Hematopoietic multipotent progenitor cell treated with erythropoietin and hydrocortisone succinate and interleukin-3 and kit ligand, for 6 days (in vitro differentiated cells): Measurements from ENCODE around the gene VPS4A.
"Not testable (repeated sequence)": the region's sequence is repeated elsewhere in the genome, so short reads cannot be mapped to it uniquely, and the experiment has no call there.

Experiments used
- DNase-seq: peaks from one replicate; pipeline ENCODE4 v3.0.0-alpha.2; 2015

Gene VPS4A

DNA sequence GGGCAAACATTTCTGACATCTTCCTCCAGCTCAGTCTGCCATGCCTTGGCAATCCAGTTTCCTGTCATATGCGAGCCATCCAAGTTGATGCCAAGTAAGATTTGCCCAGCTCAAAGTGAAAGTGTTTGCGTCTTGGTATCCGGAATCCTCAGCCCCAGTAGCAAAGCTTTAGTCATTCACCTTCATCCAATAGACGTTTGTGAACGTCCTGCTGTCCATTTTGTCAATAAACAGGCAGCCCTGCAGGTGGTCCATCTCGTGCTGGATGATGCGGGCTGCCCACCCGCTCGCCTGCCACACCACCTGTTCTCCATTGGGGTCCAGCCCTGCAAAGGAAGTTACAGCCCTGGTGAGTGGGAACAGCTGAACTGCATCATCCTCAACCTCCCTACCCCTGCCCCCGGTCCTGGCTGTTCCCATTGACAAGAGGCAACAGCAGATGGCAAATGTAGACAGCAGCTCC, 17.7 kb downstream of the VPS4A start:
- DNase-seq, result peak; percentile 23

GRCh38 chr16:69329369-69330285, 18.5 kb downstream of the VPS4A start:
- DNase-seq, result peak; percentile 54

DNA sequence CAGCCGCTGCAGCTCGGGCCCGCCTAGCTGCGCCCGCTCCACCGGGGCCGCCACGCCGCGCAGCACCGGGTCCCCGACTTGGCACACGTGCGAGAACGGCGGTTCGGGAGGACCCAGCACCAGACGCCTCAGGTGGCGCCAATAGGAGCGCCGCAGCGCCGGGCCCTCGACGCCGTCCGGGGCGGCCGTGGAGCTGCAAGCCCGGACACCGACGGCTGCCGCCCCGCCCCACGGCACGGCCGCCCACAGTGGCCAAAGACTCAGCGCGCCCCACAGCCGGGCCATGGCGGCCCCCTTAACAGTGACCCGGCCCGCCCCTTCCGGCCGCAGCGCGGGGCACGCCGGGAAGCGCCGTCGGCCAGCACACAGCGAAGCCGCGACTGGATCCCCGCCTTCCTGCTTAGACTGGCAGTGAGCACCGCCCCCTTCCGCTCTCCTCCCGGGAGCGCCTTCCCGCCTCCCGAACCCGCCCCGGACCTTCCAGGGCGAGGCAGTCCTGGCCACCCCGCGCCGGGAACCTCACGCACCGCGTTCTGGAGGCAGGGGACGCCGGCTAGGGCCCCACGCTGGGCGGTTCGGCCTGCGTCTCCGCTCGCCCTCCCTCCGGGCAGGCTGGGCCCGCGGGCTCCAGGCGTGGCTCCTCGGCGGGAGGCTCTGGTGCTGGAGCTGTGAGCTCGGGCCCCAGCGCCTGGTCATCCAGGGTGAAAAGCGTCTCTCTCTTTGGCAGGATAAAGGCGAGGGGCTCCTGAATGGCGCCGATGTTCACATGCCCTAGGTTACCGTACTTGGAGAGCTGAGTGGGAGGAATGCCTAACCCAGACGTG, 19.3 kb downstream of the VPS4A start, which contains the start of gene PDF:
Gene PDF, minus strand, starts transcription at position 303 of the 824 bp plus-strand sequence. Its CDS starts 18 bp downstream, at position 285.
- DNase-seq, result peak; percentile 96

- DNase-seq, result no peak
These were observed 23.5 kb downstream of the VPS4A start for GRCh38 chr16:69334696-69335095.

- DNase-seq, result peak; percentile 21
These were observed 27.6 kb downstream of the VPS4A start for GRCh38 chr16:69338557-69339288.

- DNase-seq, result peak; percentile 100
These were observed 28.3 kb downstream of the VPS4A start, which contains the start of the genes COG8 and NIP7 for GRCh38 chr16:69339289-69340094. Gene COG8, minus strand, starts transcription at chr16:69339564. Its CDS starts 12 bp downstream, at chr16:69339552. Gene NIP7, plus strand, starts transcription at chr16:69339772. Its CDS starts 58 bp downstream, at chr16:69339830.

GRCh38 chr16:69340095-69340644, 29.0 kb downstream of the VPS4A start:
- DNase-seq, result peak; percentile 37

- DNase-seq, result no peak
These were observed 33.0 kb downstream of the VPS4A start for GRCh38 chr16:69344171-69344570.

DNA sequence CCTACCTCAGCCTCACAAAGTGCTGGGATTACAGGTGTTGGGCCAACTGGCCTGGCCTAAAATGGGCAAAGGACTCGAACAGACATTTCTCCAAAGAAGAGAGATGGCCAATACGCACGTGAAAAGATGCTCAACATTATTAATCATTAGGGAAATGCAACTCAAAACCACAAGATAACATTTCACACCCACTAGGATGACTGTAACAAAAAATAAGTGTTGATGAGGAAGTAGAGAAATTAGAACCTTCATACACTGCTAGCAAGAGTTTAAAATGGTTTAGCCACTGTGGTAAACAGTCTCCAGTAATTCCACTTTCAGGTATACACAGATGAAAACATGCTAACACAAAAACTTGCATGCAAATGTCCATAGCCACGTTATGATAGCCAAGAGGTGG, 34.8 kb downstream of the VPS4A start:
- DNase-seq, result peak; percentile 50

DNA sequence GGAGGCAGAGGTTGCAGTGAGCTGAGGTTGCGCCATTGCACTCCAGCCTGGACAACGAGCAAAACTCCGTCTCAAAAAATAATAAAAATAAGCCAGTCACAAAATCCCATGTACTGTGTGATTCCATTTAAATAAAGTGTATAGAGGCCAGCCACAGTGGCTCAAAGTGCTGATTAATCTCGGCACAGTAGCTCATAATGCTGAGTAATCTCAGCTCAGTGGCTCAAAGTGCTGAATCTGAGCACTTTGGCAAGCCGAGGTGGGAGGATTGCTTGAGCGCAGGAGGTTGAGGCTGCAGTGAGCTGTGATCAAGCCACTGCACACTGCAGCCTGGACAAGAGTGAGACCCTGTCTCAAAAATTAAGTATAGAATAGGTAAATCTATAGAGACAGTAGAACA, 35.5 kb downstream of the VPS4A start:
- DNase-seq, result no peak

GRCh38 chr16:69348222-69348621, 37.1 kb downstream of the VPS4A start:
- DNase-seq, result peak; percentile 44

GRCh38 chr16:69349536-69349935, 38.4 kb downstream of the VPS4A start:
- DNase-seq, result no peak

DNA sequence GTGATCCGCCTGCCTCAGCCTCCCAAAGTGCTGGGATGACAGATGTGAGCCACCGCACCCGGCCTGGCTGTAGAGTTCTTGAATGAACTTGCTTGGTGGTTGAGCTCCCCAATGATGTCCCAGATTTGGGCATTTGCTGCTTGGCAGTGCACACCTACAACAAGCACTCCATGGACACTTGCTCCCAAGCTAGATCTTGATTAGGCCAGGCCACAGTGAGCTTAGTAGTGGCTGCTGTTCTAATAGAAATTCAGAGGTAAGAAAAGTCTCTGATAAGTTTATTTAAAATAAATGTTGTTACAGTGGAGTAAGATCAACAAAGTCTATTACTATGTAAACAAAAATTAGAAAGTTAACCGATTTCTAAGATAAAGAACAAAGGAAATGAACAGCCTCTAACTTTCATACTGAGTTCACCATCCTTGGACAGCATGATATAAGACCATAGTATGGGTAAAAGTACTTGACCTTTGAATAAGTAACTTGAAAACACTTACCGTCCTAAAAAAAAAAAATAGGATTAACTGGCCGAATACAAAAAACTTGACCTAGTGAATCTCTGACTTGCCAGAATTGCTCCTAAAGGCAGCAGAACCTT, 39.5 kb downstream of the VPS4A start:
- DNase-seq, result no peak

DNA sequence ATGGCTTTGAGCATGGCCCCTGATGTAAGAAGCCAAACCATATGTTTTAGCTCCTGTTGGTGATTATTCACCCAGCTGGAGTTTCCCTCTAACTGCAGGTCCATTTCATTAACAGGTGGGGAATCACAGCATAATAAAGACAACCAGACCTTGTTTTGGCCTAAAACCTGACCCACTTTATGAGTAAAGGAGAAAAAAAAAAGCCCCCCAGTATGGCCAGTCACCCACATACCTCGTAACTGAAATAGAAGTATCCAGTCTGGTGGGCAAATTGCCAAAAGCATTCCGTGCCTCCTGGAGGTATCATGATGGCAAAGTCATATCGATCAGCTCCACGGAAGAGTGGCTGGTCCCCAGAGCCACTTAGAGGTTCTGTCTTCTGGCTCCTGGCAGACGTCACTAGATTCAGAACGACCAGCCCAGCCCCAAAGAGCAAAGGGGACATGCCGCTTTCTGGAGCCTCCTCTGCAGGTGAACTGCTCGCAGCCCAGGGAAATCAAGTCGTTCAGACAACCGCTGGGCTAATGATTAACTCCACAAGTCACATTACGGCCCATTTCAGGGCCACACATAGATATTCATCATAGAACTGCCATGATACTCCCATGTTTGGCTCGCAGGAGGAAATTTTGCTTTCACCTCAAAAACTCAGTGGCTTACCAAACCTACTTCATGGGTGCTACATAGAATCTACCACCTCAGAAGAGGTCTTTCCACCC, 40.3 kb downstream of the VPS4A start, which contains the start of gene TMED6:
Gene TMED6, minus strand, starts transcription at position 478 of the 719 bp plus-strand sequence. Its CDS starts 33 bp downstream, at position 445.
- no peak for DNase-seq

GRCh38 chr16:69360070-69360469, 48.9 kb downstream of the VPS4A start:
- not testable (repeated sequence) for DNase-seq

- no peak for DNase-seq
These were observed 52.1 kb downstream of the VPS4A start for GRCh38 chr16:69363281-69363717.

GRCh38 chr16:69364088-69364487, 52.9 kb downstream of the VPS4A start:
- no peak for DNase-seq

GRCh38 chr16:69365901-69366300, 54.8 kb downstream of the VPS4A start:
- no peak for DNase-seq

DNA sequence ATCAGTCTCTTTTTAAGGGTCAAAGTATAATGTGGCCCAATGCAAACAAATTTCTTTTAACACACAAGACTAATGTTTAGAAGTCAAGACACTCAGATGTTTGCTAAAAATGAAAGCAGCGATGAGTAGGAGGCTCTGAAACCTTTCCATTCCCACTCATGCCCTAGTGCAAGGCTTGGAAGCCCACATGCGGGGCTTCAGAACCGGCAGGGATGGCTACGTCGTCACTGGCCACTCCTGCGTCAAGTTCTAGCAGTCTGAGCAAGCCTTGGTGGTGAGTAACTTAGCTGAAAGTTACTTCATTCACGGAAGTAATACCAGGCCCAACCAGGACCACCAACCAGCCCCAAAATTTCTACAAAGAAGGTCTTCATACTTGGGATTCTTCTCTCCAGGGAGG, 55.3 kb downstream of the VPS4A start:
- DNase-seq, result no peak

- DNase-seq, result no peak
These were observed 56.8 kb downstream of the VPS4A start for GRCh38 chr16:69367980-69368379.
